GM18951 (cell line): ENCODE measurements around the gene CCDC88B.
"Not testable (repeated sequence)": the region's sequence is repeated elsewhere in the genome, so short reads cannot be mapped to it uniquely, and the experiment has no call there.

ENCODE experiments used
- POLR2A ChIP-seq: IDR thresholded peaks from 4 replicates; pipeline ENCODE4 v1.6.1; 2011; ENCODE audit warnings: mild to moderate bottlenecking; ENCODE audit not compliant: insufficient read length, insufficient read depth; ENCODE audit errors: extremely low read depth
- in situ Hi-C: fragments of 300-500 bp; cut with MboI; formaldehyde crosslinking; loops from one replicate; pipeline ENCODE4 v1.12.0; 2022; ENCODE audit warnings: low sequenced_read_pairs, mixed read lengths, inconsistent platforms; ENCODE audit not compliant: unreplicated experiment

Gene CCDC88B

DNA sequence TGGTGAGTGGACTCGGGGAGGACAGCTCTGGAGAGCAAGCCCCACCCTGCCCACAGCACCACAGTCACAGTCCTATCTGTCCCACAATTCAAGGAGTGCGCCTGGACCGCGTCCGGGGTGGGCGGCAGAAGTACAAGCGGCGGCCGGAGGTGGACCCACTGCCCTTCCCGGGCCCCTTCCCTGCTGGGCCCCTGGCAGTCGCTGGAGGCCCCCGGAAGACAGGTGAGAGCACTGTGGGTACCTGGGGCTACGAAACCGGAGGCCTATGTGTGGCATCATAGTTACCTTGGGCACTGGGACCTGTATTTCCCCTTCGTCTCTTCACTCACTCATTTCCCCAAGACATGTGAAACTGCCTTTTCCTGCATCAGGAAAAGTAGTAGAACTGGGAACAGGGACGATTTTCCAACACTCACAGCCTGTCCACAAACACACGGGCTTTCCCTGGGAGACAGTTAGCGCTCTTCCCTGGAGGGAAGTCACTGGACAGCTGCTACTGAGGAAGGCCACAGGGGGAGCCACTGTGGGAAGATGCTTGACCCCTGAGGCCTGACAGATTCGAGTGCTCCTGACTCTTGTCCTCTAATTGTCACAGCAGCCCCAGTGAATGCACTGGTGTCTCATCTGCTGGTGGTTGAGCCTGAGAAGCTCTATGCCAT is 25.7 kb upstream of the CCDC88B start:
- no peak for TF ChIP-seq POLR2A
- in situ Hi-C loops = no loop called here

DNA sequence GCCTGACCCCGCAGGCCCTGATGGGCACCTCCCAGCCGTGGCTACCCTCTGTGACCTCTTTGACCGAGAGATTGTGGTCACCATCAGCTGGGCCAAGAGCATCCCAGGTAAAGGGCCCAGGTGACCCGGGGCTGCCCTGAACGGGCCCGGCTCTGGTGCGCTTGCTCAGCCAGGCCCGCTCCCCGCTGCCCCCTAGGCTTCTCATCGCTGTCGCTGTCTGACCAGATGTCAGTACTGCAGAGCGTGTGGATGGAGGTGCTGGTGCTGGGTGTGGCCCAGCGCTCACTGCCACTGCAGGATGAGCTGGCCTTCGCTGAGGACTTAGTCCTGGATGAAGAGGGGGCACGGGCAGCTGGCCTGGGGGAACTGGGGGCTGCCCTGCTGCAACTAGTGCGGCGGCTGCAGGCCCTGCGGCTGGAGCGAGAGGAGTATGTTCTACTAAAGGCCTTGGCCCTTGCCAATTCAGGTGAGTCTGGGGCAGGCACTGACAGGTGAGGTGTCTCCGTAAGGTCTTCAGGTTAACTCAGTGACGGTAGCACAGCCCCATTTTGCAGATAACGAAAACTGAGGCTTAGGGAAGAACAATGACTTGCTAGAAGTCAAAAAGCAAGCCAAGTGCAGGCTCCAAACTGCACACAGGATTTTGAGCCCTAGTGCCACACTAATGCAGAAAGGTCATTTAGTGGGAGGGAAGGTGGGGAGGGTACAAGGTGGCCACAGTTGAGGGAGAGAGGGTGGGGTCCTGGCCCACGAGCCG is 25.0 kb upstream of the CCDC88B start:
- TF ChIP-seq POLR2A = no peak
- in situ Hi-C loops = no loop called here

DNA sequence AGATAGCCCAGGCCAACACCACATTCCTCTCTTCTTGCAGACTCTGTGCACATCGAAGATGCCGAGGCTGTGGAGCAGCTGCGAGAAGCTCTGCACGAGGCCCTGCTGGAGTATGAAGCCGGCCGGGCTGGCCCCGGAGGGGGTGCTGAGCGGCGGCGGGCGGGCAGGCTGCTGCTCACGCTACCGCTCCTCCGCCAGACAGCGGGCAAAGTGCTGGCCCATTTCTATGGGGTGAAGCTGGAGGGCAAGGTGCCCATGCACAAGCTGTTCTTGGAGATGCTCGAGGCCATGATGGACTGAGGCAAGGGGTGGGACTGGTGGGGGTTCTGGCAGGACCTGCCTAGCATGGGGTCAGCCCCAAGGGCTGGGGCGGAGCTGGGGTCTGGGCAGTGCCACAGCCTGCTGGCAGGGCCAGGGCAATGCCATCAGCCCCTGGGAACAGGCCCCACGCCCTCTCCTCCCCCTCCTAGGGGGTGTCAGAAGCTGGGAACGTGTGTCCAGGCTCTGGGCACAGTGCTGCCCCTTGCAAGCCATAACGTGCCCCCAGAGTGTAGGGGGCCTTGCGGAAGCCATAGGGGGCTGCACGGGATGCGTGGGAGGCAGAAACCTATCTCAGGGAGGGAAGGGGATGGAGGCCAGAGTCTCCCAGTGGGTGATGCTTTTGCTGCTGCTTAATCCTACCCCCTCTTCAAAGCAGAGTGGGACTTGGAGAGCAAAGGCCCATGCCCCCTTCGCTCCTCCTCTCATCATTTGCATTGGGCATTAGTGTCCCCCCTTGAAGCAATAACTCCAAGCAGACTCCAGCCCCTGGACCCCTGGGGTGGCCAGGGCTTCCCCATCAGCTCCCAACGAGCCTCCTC is 24.1 kb upstream of the CCDC88B start:
- in situ Hi-C loops = not testable (repeated sequence)

DNA sequence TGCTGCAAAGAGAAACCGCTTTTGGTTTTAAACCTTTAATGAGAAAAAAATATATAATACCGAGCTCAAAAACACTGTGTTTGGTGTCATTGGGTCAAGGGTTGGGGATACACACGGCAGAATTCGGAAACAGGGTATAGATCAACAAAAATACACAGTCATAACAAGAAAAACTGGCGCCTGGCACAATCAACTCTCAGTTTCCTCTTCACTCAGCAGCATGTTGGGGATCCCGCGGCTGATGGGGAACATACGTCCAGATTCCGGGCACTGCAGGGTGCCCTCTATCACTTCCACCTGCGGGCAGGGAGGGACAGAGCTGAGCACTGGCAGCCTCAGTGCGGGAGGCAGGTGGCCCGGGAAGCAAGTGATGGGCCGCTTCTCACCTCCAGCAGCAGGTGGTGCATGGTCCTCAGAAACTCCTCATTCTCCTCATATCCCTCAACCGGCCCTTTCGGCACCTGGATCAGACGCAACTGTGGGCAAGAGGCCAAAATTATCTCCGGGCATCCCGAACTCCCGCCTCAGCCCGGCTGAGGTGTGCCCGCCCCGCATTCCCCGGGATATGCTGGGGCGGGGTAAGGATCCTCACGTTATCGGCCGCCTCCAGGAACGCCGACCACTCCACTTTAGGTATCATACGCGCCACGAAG is 23.2 kb upstream of the CCDC88B start:
- TF ChIP-seq POLR2A = no peak
- in situ Hi-C loops = no loop called here

DNA sequence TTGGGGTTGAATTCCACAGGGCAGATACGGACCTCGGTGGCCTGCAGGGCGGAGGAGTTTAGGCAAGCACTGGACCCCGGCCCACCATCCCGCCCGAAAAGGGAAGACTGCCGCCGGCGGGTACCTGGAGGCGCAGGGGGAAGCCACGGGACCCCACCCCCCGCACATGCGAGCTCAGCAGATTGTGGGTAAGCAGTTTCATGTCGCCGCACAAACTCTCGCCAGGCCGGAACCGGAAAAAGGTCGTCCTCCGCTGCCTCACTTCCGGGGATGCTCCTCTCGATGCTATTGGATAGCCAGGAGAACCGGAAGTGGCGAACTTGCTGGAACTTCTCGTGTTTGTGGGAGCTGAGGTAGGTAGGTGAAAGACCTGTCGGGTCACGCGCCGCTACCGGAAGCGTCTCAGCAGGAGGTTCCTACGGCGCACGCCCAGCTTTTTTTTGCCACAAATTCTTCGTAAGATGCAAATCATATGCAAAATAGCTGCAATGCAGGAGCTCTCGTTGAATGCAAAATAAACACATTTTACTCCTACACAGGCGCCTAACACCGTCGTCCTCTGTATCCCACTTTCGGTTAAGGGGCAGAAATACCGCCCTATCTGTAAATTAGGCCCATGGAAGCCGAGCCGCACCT is 22.6 kb upstream of the CCDC88B start, which contains the start of gene TRMT112:
Gene TRMT112 (minus strand): TSS at position 235 of the 636 bp plus-strand sequence. CDS start 33 bp downstream, at position 202.
- in situ Hi-C loops = no loop called here
- peak; percentile 84 for TF ChIP-seq POLR2A

DNA sequence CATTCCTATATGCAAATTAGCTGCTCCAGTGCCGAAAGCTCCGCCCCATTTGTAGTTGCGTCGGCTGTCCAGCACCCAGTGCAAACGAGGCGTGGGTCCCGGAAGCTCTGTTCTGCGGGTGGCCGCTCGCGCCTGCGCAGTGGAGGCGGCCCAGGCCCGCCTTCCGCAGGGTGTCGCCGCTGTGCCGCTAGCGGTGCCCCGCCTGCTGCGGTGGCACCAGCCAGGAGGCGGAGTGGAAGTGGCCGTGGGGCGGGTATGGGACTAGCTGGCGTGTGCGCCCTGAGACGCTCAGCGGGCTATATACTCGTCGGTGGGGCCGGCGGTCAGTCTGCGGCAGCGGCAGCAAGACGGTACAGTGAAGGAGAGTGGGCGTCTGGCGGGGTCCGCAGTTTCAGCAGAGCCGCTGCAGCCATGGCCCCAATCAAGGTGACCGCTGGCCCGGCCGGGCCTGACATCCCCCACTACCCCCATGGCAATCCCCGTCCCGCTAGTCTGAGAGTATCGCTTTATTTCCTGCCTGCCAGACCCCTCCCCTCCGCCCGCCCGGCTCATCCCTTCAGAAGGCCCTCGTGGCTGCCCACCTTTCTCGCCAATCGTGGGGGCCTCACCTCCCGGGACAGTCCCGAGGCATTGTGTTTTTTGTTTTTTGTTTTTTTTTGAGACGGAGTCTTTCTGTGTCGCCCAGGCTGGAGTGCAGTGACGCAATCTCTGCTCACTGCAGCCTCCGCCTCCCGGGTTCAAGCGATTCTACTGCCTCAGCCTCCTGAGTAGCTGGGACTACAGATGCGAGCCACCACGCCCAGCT is 21.8 kb upstream of the CCDC88B start, which contains the start of gene PRDX5:
Gene PRDX5 (plus strand): TSS at position 161 of the 805 bp plus-strand sequence. CDS start 95 bp downstream, at position 256.
- peak; percentile 82 for TF ChIP-seq POLR2A
- in situ Hi-C loops = no loop called here

GRCh38 chr11:64318766-64319761 is 20.9 kb upstream of the CCDC88B start:
- in situ Hi-C loops = no loop called here
- TF ChIP-seq POLR2A = no peak

DNA sequence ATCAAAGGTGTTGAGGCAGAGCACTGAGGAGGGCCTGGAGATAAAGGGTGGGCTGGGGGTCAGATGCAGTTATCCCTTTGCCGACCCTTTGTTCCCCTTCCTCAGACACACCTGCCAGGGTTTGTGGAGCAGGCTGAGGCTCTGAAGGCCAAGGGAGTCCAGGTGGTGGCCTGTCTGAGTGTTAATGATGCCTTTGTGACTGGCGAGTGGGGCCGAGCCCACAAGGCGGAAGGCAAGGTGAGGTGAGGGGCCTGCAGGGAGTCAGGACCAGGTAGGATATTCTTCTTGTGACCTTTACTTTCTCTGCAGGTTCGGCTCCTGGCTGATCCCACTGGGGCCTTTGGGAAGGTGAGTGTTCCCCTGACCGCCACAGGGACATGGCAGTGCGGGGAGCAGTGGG is 19.4 kb upstream of the CCDC88B start:
- no peak for TF ChIP-seq POLR2A

DNA sequence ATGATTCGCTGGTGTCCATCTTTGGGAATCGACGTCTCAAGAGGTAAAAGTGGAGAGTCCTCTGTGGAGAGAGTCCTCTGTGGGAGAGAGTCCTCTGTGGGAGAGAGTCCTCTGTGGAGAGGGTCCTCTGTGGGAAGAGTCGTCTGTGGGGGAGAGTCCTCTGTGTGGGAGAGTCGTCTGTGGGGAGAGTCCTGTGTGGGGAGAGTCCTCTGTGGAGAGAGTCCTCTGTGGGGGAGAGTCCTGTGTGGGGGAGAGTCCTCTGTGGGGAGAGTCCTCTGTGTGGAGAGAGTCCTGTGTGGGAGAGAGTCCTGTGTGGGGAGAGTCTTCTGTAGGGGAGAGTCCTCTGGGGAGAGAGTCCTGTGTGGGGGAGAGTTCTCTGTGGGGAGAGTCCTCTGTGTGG is 19.0 kb upstream of the CCDC88B start:
- no peak for TF ChIP-seq POLR2A
- in situ Hi-C loops = no loop called here

More for the DNA sequence above, 19.4 kb upstream of the CCDC88B start:
- in situ Hi-C loops = no loop called here

DNA sequence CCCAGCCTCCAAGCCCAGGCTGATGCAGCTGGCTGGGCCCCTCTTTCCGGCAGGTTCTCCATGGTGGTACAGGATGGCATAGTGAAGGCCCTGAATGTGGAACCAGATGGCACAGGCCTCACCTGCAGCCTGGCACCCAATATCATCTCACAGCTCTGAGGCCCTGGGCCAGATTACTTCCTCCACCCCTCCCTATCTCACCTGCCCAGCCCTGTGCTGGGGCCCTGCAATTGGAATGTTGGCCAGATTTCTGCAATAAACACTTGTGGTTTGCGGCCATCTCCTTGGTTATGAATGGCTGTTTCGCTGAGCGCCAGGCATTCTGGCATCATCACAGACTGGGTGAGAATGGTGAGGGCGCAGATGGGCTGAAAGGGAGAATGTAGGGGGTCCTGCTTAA is 18.5 kb upstream of the CCDC88B start:
- in situ Hi-C loops = no loop called here
- no peak for TF ChIP-seq POLR2A

GRCh38 chr11:64322925-64323260 is 17.1 kb upstream of the CCDC88B start:
- in situ Hi-C loops = no loop called here

More at GRCh38 chr11:64322925-64323260, 17.1 kb upstream of the CCDC88B start:
- no peak for TF ChIP-seq POLR2A
